ENCODE results near the gene DPM2.

GRCh38 chr9:127916720-127917581 lies 20.7 kb downstream of the DPM2 start, which contains the start of gene ST6GALNAC4:
- TF ChIP-seq CTCF (IDR thresholded peaks at IDR 0.05) (no peak), POLR2A (IDR thresholded peaks at IDR 0.05) (peak in 1 of 2 donors; percentile 35)
